MM.1S (cell line): Measurements from ENCODE around the gene GPNMB.

Experiments used
- CTCF ChIP-seq: fragments of 300-600 bp; sonication (generic); IDR thresholded peaks from 2 replicates; pipeline ENCODE4 v1.5.1; 2016; ENCODE audit warnings: antibody characterized with exemption, low read length, mixed read lengths
- EZH2 ChIP-seq: fragments of 300-600 bp; sonication (generic); optimal IDR thresholded peaks from 2 replicates; pipeline ENCODE3; 2017; ENCODE audit warnings: low read depth, mild to moderate bottlenecking, antibody characterized with exemption, low read length, mixed read lengths
- EZH2phosphoT487 ChIP-seq: fragments of 300-600 bp; sonication (generic); IDR thresholded peaks from 2 replicates; pipeline ENCODE4 v1.6.1; 2018; ENCODE audit warnings: antibody characterized with exemption, low read length

GRCh38 chr7:23220690-23221305, 25.8 kb upstream of the GPNMB start:
- no peak for TF ChIP-seq EZH2
- no peak for TF ChIP-seq CTCF
- TF ChIP-seq EZH2phosphoT487, result no peak
